HG03066 (cell line): ENCODE data around the gene RIPOR3.
"Not testable (repeated sequence)": the region's sequence is repeated elsewhere in the genome, so short reads cannot be mapped to it uniquely, and the experiment has no call there.

Experiments used
- ATAC-seq: cut with Tn5 transposase; IDR thresholded peaks from one replicate; pipeline ENCODE4 v1.9.1; 2021; ENCODE audit warnings: low read depth; ENCODE audit not compliant: unreplicated experiment

The RIPOR3 gene

GRCh38 chr20:50704514-50704913 lies 13.2 kb upstream of the RIPOR3 start:
- ATAC-seq: no peak

GRCh38 chr20:50703651-50704438 lies 12.5 kb upstream of the RIPOR3 start:
- ATAC-seq: not testable (repeated sequence)

DNA sequence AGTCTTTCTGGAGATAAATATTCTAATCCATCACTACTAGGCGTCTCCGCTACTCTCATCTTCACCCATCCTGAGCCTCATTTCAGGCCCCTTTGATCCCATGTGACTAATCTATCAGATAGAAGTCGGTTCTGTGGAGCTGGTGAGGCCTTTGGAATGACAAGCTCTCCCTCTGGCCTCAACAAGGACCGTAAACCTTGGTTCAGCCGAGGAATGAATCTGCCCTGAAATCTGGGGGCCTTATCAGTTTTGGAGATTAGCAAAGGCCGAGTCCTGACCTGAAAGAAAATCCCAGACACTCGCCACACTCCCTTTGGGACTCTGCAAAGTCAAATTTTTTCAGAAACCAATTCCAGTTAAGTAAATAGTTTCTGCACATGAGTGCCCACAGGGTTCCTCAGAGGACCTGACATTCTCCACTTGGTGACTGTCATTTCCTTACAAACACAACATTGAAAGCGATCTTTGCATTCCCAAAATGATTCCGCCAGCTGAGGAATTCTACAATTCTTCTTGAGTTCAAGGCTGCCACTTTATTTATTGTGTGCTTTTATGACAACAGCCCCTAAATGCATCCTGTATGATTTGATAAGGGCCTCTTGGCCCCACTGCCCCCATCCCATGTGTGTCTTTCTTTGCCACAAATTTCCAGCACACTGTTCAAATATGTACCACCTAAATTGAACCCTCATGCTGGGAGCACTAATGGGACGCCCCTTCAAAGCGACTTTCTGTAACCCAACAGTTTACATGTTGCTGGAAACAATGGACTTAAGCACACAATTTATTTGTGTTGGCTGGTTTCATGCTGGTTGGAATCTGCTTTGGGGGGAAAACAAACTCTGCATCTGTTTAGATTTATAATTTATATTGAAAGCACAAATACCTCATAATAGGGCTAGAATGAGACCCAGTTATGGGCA lies 10.0 kb upstream of the RIPOR3 start:
- no peak for ATAC-seq

- ATAC-seq: no peak
Measured at GRCh38 chr20:50699688-50700087, 8.3 kb upstream of the RIPOR3 start.

- not testable (repeated sequence) for ATAC-seq
Measured at GRCh38 chr20:50698255-50698654, 6.9 kb upstream of the RIPOR3 start.

- no peak for ATAC-seq
Measured at GRCh38 chr20:50695135-50695872, 4.0 kb upstream of the RIPOR3 start.

DNA sequence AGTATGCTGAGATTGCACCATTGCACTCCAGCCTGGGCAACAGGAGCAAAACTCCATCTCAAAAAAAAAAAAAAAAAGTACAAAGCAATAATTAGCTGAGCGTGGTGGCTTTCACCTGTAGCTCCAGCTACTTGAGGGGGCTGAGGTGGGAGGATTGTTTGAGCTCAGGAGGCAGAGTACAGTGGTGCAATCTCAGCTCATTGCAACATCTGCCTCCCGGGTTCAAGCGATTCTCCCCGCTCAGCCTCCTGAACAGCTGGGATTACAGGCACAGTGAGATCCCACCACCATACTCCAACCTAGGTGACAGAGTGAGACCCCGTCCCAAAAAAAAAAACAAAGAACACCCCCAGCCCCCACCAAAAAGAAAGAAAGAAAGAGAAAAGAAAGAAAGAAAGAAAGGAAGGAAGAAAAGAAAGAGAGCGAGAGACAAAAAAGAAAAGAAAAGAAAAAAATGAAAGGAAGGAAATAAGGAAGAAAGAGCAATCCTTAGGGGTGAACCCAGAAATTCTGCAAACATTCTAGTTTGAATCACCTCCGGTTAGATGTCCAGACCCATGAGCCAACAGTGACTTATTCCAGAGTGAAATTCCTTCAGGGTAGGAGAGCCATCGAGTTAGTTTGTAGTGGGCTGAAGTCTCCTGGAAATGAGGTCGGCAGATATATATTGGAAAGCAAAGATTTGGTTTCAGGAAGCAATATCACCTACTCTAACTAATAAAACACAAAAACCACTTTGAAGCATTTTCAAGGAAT lies 3.2 kb upstream of the RIPOR3 start:
- ATAC-seq: no peak

GRCh38 chr20:50693001-50693400 lies 1.7 kb upstream of the RIPOR3 start:
- no peak for ATAC-seq

- ATAC-seq: no peak
Measured at GRCh38 chr20:50692552-50692933, 1.2 kb upstream of the RIPOR3 start.

DNA sequence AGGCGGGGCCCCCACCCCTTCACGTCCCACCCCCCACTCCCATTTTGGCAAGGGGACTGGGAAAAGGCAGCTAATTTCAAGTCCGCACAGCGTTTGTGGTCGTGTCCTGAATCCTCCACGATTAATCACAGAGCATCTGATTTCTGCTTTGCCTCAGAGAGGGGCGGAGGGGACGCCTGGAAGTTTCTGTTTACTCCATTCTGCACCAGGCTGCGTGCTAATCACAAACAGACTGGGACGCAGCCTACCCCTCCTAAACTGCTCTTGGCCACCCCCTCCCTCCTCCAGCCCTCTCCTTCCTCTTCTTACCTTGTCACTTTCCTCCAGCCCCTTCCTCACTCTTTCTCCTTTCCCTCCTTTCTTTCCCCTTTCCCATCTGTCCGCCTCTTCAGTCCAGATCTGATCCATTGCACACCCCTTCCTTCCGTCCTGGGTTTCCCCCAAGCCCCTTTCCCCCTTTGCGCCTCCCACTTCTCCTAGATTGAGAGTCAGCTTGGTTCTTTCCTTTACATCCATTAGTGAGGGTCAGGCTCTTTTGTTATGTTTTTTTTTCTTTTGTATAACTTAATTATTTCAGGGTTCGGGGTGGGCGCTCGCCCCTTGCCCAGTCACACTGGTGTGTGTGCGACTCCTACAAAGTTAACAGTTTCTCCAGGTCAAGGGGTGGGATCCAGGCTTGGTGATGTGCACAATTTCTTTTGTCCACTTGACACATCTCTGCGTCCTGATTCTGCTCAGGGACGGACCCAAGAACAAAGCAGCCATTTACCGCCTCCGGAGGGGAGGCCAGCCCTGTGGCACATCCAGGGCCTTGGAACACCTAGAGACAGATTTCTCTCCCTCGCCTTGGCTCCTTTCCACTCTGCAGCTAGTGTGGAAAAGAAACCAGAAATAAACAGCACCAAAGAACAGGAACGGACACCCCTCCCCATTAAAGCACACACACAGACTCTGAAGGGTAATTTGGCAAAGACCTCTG lies 520 bp upstream of the RIPOR3 start:
- ATAC-seq: no peak

GRCh38 chr20:50689864-50690649 lies 1.3 kb downstream of the RIPOR3 start:
- no peak for ATAC-seq

- ATAC-seq: no peak
Measured at GRCh38 chr20:50688256-50688975, 2.9 kb downstream of the RIPOR3 start.

DNA sequence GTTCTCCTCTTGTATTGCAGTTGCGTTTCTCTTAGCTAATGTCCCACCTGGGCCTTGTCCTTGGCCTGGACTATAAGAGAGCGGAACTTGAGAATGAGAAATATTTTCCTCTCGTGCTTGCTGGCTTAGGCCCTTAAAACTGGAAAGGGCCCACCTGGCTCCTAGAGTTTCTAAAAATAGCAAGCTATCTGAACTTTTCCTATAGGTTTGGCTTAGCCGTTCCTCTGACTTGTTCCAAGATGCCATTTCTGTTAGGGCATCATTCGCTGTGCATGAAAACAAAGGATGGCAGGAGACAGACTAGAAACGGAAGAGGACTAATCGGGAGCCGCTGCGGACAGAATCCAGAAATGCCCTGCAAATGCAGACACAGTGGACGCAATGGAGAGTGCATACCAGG lies 4.5 kb downstream of the RIPOR3 start:
- no peak for ATAC-seq

GRCh38 chr20:50683570-50683969 lies 7.8 kb downstream of the RIPOR3 start:
- ATAC-seq: no peak

- ATAC-seq: no peak
Measured at GRCh38 chr20:50682947-50683530, 8.3 kb downstream of the RIPOR3 start.

DNA sequence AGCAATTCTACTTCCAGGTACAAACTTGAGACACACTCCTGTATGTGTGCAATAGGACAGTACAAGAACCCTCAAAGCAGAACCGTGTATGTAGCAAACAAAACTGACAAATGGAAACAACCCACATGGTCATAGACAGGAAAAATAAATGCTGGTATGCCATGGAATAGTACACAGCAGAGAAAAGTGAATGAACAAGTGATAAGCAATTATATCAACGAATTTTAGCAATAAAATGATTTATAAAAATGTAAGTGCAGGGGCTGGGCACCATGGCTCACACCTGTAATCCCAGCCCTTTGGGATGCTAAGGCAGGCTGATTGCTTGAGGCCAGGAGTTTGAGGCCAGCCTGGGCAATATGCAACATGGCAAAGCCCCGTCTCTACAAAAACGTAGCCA lies 9.3 kb downstream of the RIPOR3 start:
- no peak for ATAC-seq

DNA sequence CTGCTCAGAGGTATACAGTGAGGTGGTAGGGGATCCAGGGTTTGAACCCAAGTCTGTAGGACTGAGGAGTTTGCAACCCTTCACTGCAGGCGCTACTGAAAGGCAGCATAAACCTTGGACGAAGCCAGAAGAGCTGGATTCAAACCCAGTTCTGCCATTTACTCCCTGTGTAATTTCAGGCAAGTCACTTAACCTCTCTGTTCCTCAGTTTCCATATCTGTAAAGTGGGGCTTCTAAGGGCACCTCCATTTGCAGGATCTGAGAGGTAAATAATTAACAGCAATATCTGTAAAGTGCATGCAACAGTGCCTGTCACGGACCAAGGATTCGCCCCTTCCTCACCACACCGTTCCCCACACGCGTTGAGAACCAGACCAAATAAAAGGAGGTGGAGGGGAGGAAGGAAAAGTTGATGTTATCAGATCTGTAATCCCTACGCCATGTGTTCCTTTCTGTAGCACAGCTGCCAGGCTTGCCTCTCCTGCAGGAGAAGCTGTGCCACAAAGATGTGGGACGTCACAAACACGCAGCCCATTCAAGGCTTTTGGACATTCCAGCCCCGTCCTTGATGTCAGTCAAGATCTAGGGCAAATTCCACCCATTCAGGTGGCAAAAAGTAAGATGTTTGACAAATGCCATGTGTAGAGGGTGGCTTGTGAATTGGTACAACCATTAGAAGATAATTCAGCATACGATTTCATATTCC lies 9.8 kb downstream of the RIPOR3 start:
- ATAC-seq: no peak
